Body of pancreas (tissue), 4 donors: ENCODE measurements around the gene ITGA8. TPM values are rescaled to one million over a fixed set of nuclear protein-coding genes. Genes with fewer than 3 reads are reported as not detected.

Experiments used
- ATAC-seq: fragments of 150-250 bp; one replicate; pipeline ENCODE4 v1.9.1; 2016
- DNase-seq, 4 donors: peaks; one replicate each; pipeline ENCODE4 v3.0.0-alpha.2; 2019
- H3K27ac ChIP-seq, 4 donors: fragments of 200-600 bp; sonication (generic); 1 replicate in 3 of 4; 2 replicates in 1 of 4; pipeline versions ENCODE4 v1.5.1 to v1.6.1; 2016 to 2019; ENCODE audit warnings: mild to moderate bottlenecking in 1 of 4, mixed read lengths in 1 of 4, moderate library complexity in 1 of 4
- H3K27me3 ChIP-seq, 2 donors: fragments of 200-600 bp; sonication (generic); one replicate each; pipeline ENCODE4 v1.6.0; 2016; ENCODE audit warnings: mild to moderate bottlenecking in 1 of 2
- H3K36me3 ChIP-seq, 2 donors: fragments of 200-600 bp; sonication (generic); replicated peaks in 1 of 2; 2 replicates each; pipeline ENCODE4 v1.5.1; 2016; ENCODE audit warnings: low read depth in 2 of 2; ENCODE audit not compliant: insufficient read depth in 1 of 2
- H3K4me1 ChIP-seq: fragments of 200-600 bp; sonication (generic); one replicate; pipeline ENCODE4 v1.6.0; 2016
- H3K4me3 ChIP-seq, 2 donors: fragments of 200-600 bp; sonication (generic); 1 replicate in 1 of 2; 2 replicates in 1 of 2; pipeline ENCODE4 v1.5.1; 2016 to 2019
- H3K9me3 ChIP-seq, 3 donors: fragments of 200-600 bp; sonication (generic); 1 replicate in 2 of 3; 2 replicates in 1 of 3; pipeline ENCODE4 v1.5.1; 2016
- POLR2A ChIP-seq, 3 donors: fragments of 450-650 bp; IDR thresholded peaks; one replicate each; pipeline ENCODE4 v1.6.1; 2016; ENCODE audit warnings: antibody characterized with exemption in 3 of 3, mild to moderate bottlenecking in 2 of 3
- WGBS, 2 donors: methylation state at CpG; one replicate each; pipeline ENCODE4 v1.1.5; 2017; 5-methylcytosine and 5-hydroxymethylcytosine counted together
- intact Hi-C: fragments of 100-400 bp; cut with DNase I; formaldehyde crosslinking; loops from one replicate; pipeline ENCODE4 v1.15.1; 2023
- total RNA-seq, 2 donors: library from RNA; depleted of rRNA; stranded (reverse); fragments of >200 nt; gene quantifications; one replicate each; pipeline ENCODE4 v1.1.0, GENCODE V29; 2016
- TF ChIP-seq, protein P1 (sequence below), 7 experiments: fragments of 450-650 bp in 4 of 7; fragments of 200-600 bp in 3 of 7; sonication (generic) in 3 of 7; IDR thresholded peaks; one replicate each; pipeline ENCODE4 v1.5.1; 2016 to 2019; ENCODE audit warnings: antibody characterized with exemption in 7 of 7

The ITGA8 gene
- total RNA-seq, 2 donors from 2014 or later = 0.66 to 0.78 TPM

GRCh38 chr10:15579605-15580004 lies 140.1 kb downstream of the ITGA8 start:
- no peak overlapping the region for H3K4me3 ChIP-seq
- WGBS, 2 donors = 46 to 58% methylated on average over 4 of the region's 4 CpGs
- H3K9me3 ChIP-seq = no peaks in the 10 kb centered on the region

GRCh38 chr10:15572531-15573045 lies 147.1 kb downstream of the ITGA8 start:
- ATAC-seq (no peak), DNase-seq (no peak)
- H3K36me3 ChIP-seq = no peaks in the 10 kb centered on the region
- no peak overlapping the region for H3K4me3 ChIP-seq
- WGBS, 2 donors = 76 to 85% methylated on average over 6 of the region's 6 CpGs
- H3K4me1 ChIP-seq = no peaks in the 10 kb centered on the region
- no peaks in the 10 kb centered on the region for H3K27me3 ChIP-seq
- no peak overlapping the region for H3K27ac ChIP-seq
- intact Hi-C loops = no loop called here
- TF ChIP-seq, protein P1, sequence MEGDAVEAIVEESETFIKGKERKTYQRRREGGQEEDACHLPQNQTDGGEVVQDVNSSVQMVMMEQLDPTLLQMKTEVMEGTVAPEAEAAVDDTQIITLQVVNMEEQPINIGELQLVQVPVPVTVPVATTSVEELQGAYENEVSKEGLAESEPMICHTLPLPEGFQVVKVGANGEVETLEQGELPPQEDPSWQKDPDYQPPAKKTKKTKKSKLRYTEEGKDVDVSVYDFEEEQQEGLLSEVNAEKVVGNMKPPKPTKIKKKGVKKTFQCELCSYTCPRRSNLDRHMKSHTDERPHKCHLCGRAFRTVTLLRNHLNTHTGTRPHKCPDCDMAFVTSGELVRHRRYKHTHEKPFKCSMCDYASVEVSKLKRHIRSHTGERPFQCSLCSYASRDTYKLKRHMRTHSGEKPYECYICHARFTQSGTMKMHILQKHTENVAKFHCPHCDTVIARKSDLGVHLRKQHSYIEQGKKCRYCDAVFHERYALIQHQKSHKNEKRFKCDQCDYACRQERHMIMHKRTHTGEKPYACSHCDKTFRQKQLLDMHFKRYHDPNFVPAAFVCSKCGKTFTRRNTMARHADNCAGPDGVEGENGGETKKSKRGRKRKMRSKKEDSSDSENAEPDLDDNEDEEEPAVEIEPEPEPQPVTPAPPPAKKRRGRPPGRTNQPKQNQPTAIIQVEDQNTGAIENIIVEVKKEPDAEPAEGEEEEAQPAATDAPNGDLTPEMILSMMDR (IDR thresholded peaks at IDR 0.05) = no peak
- TF ChIP-seq POLR2A (IDR thresholded peaks at IDR 0.05) = no peak
- H3K9me3 ChIP-seq = no peaks in the 10 kb centered on the region

More at GRCh38 chr10:15579605-15580004, 140.1 kb downstream of the ITGA8 start:
- intact Hi-C loops = no loop called here
- Histone ChIP-seq H3K4me1 (no peaks in the 10 kb centered on the region), H3K36me3 (no peaks in the 10 kb centered on the region), H3K27ac (no peak overlapping the region), H3K27me3 (no peaks in the 10 kb centered on the region)
- no peak for DNase-seq
- TF ChIP-seq POLR2A (IDR thresholded peaks at IDR 0.05) = no peak
- TF ChIP-seq, protein P1 (IDR thresholded peaks at IDR 0.05) = no peak
- ATAC-seq = no peak

- no peaks in the 10 kb centered on the region for H3K4me1 ChIP-seq
- intact Hi-C loops = no loop called here
- H3K4me3 ChIP-seq = no peak overlapping the region
- DNase-seq (peak in 3 of 4 donors; percentile 17 to 45 (median 28)), ATAC-seq (no peak)
- H3K27me3 ChIP-seq = no peaks in the 10 kb centered on the region
- no peaks in the 10 kb centered on the region for H3K9me3 ChIP-seq
- no peak for TF ChIP-seq POLR2A (IDR thresholded peaks at IDR 0.05)
- TF ChIP-seq, protein P1 (IDR thresholded peaks at IDR 0.05) = no peak
- no peaks in the 10 kb centered on the region for H3K36me3 ChIP-seq
- H3K27ac ChIP-seq = no peak overlapping the region
- 8 to 22% methylated on average over 3 of the region's 3 CpGs for WGBS, 2 donors
Measured at GRCh38 chr10:15571575-15571974, 148.1 kb downstream of the ITGA8 start.

DNA sequence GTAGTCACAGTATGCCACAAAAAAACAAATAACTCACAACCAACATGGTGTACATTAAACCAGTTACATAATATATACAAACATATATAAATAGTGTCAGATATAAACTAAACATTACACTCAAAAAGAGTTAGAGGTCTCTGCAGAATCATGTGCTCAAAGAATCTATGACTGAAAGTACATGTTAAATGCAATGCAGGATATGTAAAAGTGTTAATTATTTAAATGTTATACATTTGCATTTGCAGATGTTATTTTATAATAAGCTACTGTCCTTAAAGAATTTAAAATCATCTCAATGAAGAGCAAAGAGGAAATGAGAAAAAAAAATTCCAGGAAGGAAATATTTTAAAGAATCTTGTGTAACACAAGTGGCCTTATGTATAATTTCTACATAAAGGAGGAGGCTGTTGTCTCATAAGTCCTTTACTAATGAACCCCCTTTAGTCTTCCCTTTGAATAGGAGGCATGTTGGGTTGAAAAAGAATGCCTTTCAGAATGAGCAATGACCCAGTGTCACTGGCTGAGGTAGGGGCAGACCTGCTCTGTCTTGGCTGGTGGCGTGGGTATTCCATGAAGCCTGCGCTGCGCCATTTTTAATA lies 148.9 kb downstream of the ITGA8 start:
- Histone ChIP-seq H3K27ac (no peak overlapping the region), H3K9me3 (no peaks in the 10 kb centered on the region), H3K4me1 (no peaks in the 10 kb centered on the region), H3K4me3 (no peak overlapping the region), H3K27me3 (no peaks in the 10 kb centered on the region), H3K36me3 (no peaks in the 10 kb centered on the region)
- TF ChIP-seq, protein P1 (IDR thresholded peaks at IDR 0.05) = no peak
- no peak for TF ChIP-seq POLR2A (IDR thresholded peaks at IDR 0.05)
- no peak for DNase-seq
- 95 to 100% methylated on average over 3 of the region's 3 CpGs for WGBS, 2 donors
- ATAC-seq = no peak
- intact Hi-C loops = no loop called here

DNA sequence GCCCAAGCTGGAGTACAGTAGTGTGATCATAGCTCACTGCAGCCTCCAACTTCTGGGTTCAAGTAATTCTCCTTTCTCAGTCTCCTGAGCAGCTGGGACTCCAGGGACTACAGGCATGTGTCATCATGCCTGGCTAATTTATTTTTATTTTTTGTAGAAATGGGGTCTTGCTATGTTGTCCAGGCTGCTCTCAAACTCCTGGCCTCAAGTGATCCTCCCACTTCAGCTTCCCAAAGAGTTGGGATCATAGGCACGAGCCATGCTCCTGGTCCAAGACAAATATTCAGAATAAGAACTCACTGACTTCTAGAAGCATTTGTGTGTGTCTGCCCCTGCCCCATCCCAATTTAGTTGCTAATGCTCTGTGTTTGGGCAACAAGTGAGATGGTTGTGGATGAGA lies 151.8 kb downstream of the ITGA8 start:
- H3K27ac ChIP-seq = no peak overlapping the region
- H3K4me3 ChIP-seq = no peak overlapping the region
- H3K9me3 ChIP-seq = no peaks in the 10 kb centered on the region
- TF ChIP-seq, protein P1 (IDR thresholded peaks at IDR 0.05) = no peak
- no peak for TF ChIP-seq POLR2A (IDR thresholded peaks at IDR 0.05)
- H3K27me3 ChIP-seq = no peaks in the 10 kb centered on the region
- no peaks in the 10 kb centered on the region for H3K4me1 ChIP-seq
- H3K36me3 ChIP-seq = no peaks in the 10 kb centered on the region
- 73 to 80% methylated on average over 1 of the region's 1 CpG for WGBS, 2 donors
- no peak for ATAC-seq
- no peak for DNase-seq
- intact Hi-C loops = no loop called here
